ENCODE results near the gene ANTXRL.
"Not testable (repeated sequence)": the region's sequence is repeated elsewhere in the genome, so short reads cannot be mapped to it uniquely, and the experiment has no call there.

The ANTXRL gene

DNA sequence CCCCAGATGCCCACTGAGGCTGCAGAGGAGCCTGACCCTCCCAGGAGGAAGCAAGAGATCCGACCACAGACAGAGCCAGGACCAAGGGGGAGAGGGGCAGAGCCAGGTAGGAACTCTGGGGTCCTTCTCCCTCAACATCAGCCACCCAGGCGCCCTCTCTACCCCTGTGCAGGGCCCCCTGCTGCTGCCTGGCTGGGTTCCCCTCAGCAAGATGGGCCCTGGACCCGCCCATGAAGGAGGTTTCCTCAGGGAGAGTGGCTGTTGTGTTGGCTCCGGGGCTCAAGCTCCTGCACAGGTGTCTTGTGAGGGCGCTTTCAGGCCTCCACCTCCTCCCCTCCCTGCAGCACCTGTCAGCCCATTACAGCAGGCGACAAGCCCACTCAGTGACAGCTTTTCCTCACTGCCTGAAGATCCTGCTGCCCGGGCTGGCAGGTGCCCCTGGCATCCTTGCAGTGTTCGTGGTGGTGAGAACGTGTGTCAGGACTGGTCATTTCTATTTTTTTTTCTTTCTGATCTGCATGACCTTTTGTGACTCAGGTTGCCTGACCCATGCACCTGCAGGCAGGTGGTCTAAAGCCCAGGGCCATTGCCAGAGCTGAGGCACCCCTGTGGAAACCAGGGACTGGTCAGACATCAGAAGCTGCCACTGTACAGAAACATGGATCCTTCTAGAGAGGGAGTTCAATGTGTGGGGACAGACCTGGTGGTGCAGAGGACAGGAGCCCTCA lies 37.0 kb upstream of the ANTXRL start:
- H3K9ac ChIP-seq (ENCODE audit: low read length); H3K4me1 ChIP-seq (ENCODE audit: control insufficient read depth, insufficient read depth, low read length); H3K27me3 ChIP-seq (ENCODE audit: control insufficient read depth, insufficient read depth, low read length); H3K4me3 ChIP-seq (ENCODE audit: low read length); H3K9me3 ChIP-seq (ENCODE audit: control insufficient read depth, low read length); H3K36me3 ChIP-seq (ENCODE audit: control insufficient read depth, insufficient read depth, low read length): not testable (repeated sequence)

DNA sequence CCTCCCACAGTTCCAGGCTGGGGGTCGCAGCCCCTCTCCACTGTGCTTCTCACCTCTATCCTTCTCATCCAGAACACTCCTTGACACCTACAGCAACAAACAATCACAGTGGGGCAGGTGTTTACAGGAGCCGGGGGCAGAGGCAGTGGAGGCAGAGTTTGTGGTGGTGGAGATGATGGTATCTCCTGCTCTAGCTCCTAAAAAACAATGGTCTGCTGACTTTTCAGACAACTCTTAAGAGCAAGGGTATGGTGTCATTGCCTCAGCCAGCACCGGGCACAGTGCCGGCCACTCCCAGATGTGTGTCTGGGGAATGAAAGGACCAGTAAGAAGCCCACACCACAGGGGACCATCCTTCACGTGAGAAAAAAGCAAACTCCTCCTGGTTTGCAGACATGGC lies 36.3 kb upstream of the ANTXRL start:
- Histone ChIP-seq H3K9ac (ENCODE audit: low read length) (no peak overlapping the region), H3K27me3 (ENCODE audit: control insufficient read depth, insufficient read depth, low read length) (no peaks in the 10 kb centered on the region), H3K36me3 (ENCODE audit: control insufficient read depth, insufficient read depth, low read length) (no peaks in the 10 kb centered on the region)

DNA sequence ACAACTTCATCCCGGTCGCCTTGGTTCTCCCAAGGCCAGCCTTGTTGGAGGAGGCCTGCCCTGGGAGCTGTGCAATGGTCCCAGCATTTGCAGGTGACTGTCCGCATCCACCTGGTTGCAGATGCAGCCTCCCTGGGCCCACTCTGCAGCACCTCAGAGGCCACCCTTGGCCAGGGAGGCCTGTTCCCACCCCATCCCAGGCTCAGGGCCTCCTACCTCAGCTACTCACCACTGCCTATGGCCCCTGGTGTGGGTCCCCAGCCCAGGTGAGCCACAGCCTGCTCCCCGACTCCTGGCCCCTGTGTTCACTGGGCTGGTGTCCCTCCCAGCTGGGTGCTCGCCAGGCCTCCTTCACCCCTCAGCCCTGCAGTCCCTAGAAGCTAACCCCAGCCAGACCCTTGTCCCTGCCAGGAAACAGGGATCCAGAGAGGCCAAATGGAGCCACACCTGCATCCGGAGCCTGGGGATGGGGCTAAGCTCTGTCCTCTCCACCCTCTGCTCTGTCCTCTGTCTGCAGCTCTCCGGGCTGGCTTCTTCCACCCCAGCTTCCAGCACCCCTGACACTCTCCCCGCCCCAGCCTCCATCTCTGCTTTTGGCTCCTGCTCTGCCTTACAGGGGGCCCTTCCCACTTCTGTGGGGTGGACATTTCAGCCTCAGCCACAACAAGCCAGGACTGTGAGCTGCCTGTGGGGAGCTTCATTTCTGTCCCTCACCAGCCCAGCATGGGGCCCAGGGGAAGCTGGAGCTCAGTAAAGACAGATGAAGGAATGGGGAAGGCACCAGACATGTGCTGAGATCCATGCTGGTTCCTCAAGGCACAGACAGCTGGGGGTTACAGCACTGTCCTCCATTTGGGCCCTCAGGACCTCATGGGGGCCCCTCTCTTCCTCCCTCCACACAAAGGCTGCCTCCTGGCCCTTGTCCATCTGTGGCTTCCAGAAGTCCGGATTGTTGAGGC lies 35.6 kb upstream of the ANTXRL start:
- no peak overlapping the region for H3K4me3 ChIP-seq (ENCODE audit: low read length)
- no peaks in the 10 kb centered on the region for H3K4me1 ChIP-seq (ENCODE audit: control insufficient read depth, insufficient read depth, low read length)
- no peaks in the 10 kb centered on the region for H3K9me3 ChIP-seq (ENCODE audit: control insufficient read depth, low read length)
- H3K36me3 ChIP-seq (ENCODE audit: control insufficient read depth, insufficient read depth, low read length): no peaks in the 10 kb centered on the region
- no peaks in the 10 kb centered on the region for H3K27me3 ChIP-seq (ENCODE audit: control insufficient read depth, insufficient read depth, low read length)
- H3K9ac ChIP-seq (ENCODE audit: low read length): no peak overlapping the region

More for the DNA sequence above, 36.3 kb upstream of the ANTXRL start:
- Histone ChIP-seq H3K9me3 (ENCODE audit: control insufficient read depth, low read length) (no peaks in the 10 kb centered on the region), H3K4me1 (ENCODE audit: control insufficient read depth, insufficient read depth, low read length) (no peaks in the 10 kb centered on the region), H3K4me3 (ENCODE audit: low read length) (no peak overlapping the region)

DNA sequence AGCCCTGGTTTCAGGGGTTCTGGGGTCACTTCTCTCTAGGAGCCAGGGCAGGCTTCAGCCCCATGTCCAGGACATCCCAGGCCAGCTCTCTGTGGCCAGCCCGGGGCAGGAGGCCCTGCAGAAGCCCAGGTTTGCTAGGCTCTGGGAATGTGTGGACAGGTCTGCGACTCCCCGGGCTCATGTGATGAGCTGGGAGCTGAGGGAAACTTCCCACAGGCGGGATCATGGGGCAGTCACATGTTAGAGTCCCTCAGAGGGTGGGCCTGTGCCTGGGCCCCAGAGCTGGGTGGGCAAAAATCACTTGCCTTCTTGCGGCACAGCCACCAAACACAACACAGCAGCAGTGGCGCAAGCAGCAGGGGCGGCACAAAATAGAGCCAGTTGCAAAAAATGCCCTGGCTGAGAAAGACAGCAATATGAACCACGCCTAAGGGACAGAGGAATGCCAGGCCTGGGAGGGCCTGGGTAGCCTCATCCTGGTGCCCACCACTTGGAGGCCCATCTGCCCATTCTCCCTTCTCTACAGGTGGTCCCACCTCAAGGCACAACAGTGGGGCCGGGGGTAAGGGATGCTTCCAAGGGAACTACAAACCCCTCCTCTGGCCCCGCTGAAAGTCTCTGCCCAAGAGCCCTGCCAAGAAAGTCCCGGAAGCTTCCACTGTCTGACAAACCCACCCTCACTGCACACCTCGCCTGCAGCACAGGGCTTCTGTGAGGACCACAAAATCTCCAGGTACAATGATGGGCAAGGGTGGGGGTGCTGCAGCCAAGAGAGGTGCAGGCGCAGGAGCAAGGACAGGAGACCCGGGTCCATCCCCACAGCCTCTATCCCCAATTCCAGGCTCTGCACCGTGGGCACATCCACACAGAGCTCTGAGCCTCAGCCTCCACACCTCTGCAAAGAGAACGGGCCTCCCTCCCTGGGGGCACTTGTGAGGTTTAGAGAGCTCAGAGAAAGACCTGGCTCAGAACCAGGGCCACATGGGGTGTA lies 34.6 kb upstream of the ANTXRL start:
- Histone ChIP-seq H3K9ac (ENCODE audit: low read length) (no peak overlapping the region), H3K4me1 (ENCODE audit: control insufficient read depth, insufficient read depth, low read length) (no peaks in the 10 kb centered on the region), H3K4me3 (ENCODE audit: low read length) (no peak overlapping the region), H3K27me3 (ENCODE audit: control insufficient read depth, insufficient read depth, low read length) (no peaks in the 10 kb centered on the region), H3K9me3 (ENCODE audit: control insufficient read depth, low read length) (no peaks in the 10 kb centered on the region), H3K36me3 (ENCODE audit: control insufficient read depth, insufficient read depth, low read length) (no peaks in the 10 kb centered on the region)

DNA sequence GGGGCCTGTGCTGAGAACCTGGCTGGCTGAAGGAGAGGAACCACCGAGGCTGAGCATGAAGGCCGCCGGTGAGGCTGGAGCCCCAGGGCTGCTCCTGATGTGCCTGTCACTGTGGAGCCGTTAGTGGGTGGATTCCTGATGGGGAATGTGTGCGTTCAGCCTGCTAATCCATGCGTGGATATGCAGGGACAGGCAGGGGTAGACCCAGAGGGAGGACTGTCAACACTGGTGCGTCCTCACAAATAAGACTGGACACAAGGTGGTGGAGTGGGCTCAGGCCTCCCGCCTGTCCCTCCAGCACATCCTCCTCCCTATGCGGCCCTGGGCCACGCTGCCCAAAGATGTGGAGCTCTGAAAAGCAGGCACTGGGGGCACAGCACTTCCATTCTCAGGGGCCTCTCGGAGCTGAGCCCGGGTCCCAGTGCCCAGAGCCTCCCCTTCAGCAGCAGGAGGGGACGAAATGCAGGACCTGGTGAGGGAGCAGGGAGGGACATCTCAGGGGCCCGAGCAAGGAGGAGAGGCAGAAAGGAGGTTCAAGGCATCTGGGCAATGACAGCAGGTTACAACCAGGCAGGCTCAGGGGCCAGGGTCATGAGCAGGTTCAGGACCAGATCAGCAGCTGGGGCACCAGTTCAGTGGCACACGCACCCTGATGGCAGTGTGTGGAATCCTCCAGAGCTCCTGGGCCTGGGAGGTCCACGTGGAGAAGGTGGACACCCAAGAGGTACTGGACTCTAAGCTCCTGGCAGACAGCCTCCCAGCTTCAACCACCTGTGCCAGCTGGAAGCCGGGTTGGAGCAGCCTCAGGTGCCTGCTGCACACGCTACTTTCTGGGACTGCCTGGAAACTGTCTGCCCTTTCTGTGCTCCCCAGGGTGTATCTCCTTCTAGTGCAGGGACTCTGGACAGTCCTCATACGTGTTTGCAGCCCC lies 33.5 kb upstream of the ANTXRL start:
- Histone ChIP-seq H3K27me3 (ENCODE audit: control insufficient read depth, insufficient read depth, low read length) (no peaks in the 10 kb centered on the region), H3K4me3 (ENCODE audit: low read length) (no peak overlapping the region), H3K9ac (ENCODE audit: low read length) (no peak overlapping the region), H3K36me3 (ENCODE audit: control insufficient read depth, insufficient read depth, low read length) (no peaks in the 10 kb centered on the region), H3K9me3 (ENCODE audit: control insufficient read depth, low read length) (no peaks in the 10 kb centered on the region), H3K4me1 (ENCODE audit: control insufficient read depth, insufficient read depth, low read length) (no peaks in the 10 kb centered on the region)

DNA sequence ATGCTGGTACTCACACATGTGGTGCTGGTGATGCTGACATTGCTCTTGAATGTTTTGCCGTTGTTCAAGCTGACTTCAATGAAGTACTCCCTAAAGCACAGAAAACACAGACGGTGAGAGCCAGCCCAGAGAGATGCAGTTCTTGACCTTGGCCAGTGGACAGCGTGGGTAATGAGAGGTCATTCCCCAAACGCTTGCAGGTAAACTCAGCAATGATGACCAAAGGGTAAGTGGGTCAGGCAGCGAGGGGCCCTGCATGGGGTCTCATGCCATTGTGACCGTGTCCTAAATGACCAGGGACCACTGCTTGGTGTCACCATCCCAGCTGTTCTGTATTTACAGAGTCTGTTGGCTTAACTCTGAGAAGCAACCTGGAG lies 32.8 kb upstream of the ANTXRL start:
- Histone ChIP-seq H3K36me3 (ENCODE audit: control insufficient read depth, insufficient read depth, low read length) (no peaks in the 10 kb centered on the region), H3K27me3 (ENCODE audit: control insufficient read depth, insufficient read depth, low read length) (no peaks in the 10 kb centered on the region), H3K4me1 (ENCODE audit: control insufficient read depth, insufficient read depth, low read length) (no peaks in the 10 kb centered on the region), H3K9ac (ENCODE audit: low read length) (no peak overlapping the region), H3K9me3 (ENCODE audit: control insufficient read depth, low read length) (no peaks in the 10 kb centered on the region), H3K4me3 (ENCODE audit: low read length) (no peak overlapping the region)

DNA sequence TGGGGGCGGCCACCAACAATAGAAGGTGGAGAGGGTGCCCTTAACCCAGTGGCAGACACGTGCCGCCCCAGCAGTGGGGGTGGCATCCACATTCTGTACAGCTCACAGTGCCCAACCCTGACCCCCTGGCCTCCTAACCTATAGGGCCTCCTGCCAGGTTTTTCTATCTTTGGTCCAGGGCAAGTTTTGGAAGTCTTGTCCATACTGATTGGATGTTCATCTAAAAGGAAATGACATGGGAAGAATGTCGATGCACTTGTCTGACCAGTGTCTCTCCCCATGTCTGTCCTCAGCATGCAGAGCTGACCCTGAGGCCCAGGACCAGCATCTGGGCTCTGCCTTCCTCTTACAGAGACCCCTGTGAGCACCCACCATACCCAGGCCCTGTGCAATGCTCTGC lies 32.3 kb upstream of the ANTXRL start:
- Histone ChIP-seq H3K27me3 (ENCODE audit: control insufficient read depth, insufficient read depth, low read length) (no peaks in the 10 kb centered on the region), H3K4me3 (ENCODE audit: low read length) (no peak overlapping the region), H3K9ac (ENCODE audit: low read length) (no peak overlapping the region), H3K4me1 (ENCODE audit: control insufficient read depth, insufficient read depth, low read length) (no peaks in the 10 kb centered on the region), H3K9me3 (ENCODE audit: control insufficient read depth, low read length) (no peaks in the 10 kb centered on the region), H3K36me3 (ENCODE audit: control insufficient read depth, insufficient read depth, low read length) (no peaks in the 10 kb centered on the region)

DNA sequence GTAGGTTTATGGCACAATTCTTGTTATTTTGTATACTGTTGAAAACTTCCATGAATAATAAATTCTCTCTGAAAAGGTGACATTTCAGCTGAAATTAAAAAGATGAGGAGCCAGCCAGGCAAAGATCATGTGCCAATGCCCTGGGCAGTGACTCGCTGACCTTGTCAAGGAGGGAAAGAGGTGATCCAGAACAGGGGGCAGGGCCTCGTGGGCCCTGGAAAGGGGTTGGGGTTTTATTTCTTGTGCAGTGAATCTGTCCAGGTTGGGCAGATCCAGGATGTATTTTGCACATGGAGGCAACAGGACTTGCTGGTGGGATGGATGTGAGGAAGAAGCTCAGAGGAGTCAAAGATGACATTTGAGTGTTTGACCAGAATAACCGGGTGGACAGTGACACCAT lies 31.6 kb upstream of the ANTXRL start:
- H3K27me3 ChIP-seq (ENCODE audit: control insufficient read depth, insufficient read depth, low read length); H3K9me3 ChIP-seq (ENCODE audit: control insufficient read depth, low read length); H3K36me3 ChIP-seq (ENCODE audit: control insufficient read depth, insufficient read depth, low read length); H3K9ac ChIP-seq (ENCODE audit: low read length); H3K4me1 ChIP-seq (ENCODE audit: control insufficient read depth, insufficient read depth, low read length); H3K4me3 ChIP-seq (ENCODE audit: low read length): not testable (repeated sequence)

DNA sequence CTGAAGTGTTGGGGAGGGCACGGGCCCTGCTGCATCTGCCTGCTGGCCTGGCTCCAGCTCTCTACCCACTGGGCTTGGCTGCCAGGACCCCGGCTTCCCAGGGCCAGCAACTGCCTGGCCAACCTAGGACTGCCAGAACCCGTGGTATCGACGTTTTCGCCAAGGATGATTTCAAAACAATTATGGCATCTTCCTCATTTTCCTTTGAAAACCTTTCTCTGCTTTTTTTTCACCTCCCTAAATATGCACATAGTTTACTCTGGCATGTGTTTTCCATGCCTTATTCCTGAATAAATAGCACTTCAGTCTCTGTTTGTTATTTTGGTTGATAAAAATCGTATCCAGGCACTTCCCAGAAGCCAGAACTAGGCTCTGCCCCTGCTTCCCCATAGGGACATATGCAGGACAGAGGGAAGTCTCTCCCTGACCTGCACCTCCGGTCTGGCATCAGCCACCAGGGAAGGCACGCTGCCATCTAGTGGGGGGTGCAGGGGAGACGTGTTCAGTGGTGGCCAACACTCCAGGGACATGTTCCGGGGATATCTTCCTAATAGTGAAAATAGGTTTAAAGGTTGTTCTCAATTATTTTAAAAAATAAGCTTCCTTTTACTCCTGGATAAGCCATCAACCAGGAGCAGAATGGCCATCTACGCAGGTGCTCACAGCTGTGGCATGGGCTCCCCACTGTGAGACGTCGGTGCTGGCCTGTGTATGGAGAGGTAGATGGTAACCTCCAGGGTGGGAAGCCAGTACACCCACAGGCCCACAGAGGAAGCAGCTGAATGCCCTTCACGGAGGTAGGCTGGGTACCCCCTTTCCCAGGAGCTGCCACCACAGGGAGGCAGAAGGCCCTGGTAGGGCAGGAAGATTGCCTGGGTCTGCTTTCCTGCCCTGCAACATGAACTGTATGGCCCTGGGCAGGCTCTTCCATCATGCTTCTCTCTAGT lies 30.7 kb upstream of the ANTXRL start:
- Histone ChIP-seq H3K4me3 (ENCODE audit: low read length) (no peak overlapping the region), H3K27me3 (ENCODE audit: control insufficient read depth, insufficient read depth, low read length) (no peaks in the 10 kb centered on the region), H3K9me3 (ENCODE audit: control insufficient read depth, low read length) (no peaks in the 10 kb centered on the region), H3K9ac (ENCODE audit: low read length) (no peak overlapping the region), H3K4me1 (ENCODE audit: control insufficient read depth, insufficient read depth, low read length) (no peaks in the 10 kb centered on the region), H3K36me3 (ENCODE audit: control insufficient read depth, insufficient read depth, low read length) (no peaks in the 10 kb centered on the region)

DNA sequence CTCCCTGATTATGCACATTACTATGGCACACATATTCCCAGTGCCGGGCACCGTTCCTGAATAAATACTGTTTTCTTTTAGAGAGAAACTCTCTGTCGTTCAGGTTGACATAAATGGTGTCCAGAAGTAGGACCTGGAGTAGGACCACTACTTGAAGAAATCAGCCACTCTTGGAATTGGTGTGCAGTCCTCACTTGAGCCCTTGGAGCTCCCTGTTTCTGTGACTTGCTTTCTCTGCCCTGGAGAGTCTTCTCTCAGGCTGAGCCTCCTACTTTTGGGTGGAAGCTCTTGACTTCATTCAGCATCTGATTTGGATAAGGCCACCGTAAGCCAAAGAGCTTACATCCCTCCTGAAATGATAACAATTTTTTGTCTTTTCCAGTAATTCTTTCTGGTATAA lies 29.7 kb upstream of the ANTXRL start:
- Histone ChIP-seq H3K36me3 (ENCODE audit: control insufficient read depth, insufficient read depth, low read length) (no peaks in the 10 kb centered on the region), H3K27me3 (ENCODE audit: control insufficient read depth, insufficient read depth, low read length) (no peaks in the 10 kb centered on the region), H3K4me1 (ENCODE audit: control insufficient read depth, insufficient read depth, low read length) (no peaks in the 10 kb centered on the region), H3K9me3 (ENCODE audit: control insufficient read depth, low read length) (no peaks in the 10 kb centered on the region), H3K9ac (ENCODE audit: low read length) (no peak overlapping the region), H3K4me3 (ENCODE audit: low read length) (no peak overlapping the region)
